NCI-H446 treated with DMSO at 0.1 percent for 48 hours (cell line): ENCODE data around the gene USP30.
"Not testable (repeated sequence)": the region's sequence is repeated elsewhere in the genome, so short reads cannot be mapped to it uniquely, and the experiment has no call there.

Source experiments
- DNase-seq: peaks from one replicate; lab custom pipeline; 2025; lab: John Stamatoyannopoulos, UW

USP30 gene

GRCh38 chr12:109052097-109052413, 321 bp upstream of the USP30 start:
- no peak for DNase-seq

DNA sequence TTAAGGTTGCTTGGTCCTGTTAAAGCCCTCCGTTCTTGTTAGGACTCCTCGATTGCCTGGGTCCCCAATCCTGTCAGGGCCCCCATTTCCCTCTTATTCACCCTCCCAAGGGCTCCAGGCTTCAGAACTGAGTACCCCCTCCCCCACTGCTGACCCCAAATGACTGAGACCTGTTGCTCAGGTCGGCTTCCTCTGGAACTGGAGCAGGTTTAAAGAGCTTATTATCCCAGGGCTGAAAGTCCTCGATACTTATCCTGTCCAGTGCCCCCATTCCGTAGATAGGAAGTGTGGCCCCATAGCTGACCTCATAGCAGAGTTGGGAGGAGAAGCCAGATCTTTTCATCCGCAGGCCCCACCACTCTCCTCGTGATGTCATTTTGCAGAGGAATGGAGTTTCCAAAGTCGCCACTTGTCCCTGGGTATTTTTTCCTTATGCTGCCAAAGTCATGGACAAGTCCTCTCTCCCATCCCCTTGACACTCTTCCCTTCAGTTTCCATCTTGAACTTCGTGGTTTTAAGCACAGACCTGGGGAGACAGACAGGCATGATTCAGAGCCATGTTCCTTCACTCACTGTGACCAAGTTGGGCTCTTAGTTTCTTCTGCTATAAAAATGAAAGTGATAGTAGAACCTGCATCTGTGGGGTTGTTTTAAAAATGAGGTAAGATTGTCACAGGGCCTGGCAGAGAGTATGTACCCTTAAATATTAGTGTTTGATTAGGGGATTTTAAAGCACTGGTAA, 1.2 kb downstream of the USP30 start:
- no peak for DNase-seq

- not testable (repeated sequence) for DNase-seq
These were observed 1.7 kb downstream of the USP30 start for GRCh38 chr12:109054124-109054513.

DNA sequence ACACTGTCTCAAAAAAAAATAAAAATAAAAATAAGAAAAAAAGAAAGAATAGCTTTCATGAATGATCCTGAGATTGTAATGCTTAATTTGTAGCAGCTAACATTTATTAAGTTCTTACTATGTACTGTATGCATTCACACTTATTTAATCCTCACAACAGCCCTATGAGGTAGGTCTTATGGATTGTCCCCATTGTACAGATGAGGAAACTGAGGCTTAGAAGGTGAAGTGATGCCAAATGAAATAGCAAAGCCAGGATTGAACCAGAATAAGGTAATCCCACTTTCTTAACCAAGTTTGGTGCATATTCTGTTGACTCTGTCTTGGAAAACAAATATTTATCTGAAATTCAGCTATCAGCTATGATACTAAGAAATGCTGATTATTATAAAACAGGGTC, 2.1 kb downstream of the USP30 start:
- DNase-seq, result no peak

DNA sequence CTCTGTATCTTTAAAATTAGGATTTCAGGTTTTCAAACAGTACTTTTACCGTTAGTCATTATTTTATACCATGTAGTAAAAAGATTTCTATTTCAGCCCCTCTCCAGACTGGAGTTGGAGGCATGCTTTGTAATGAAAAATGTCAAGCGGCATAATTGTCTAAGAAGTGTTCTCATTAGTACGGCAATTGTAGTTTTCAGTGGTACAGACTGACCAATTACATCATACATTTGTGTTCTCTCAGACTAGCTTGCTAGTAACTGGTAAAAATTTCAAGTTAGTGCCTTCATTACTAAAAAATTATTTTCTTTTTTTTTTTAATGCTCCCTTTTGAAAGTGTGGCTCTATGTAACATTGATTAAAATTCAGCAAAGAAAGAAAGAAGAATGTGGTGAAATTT, 4.5 kb downstream of the USP30 start:
- DNase-seq, result no peak

GRCh38 chr12:109057376-109057775, 5.0 kb downstream of the USP30 start:
- no peak for DNase-seq

- DNase-seq, result no peak
These were observed 6.4 kb downstream of the USP30 start for GRCh38 chr12:109058773-109059172.

GRCh38 chr12:109064143-109064542, 11.8 kb downstream of the USP30 start:
- no peak for DNase-seq

- DNase-seq, result no peak
These were observed 12.9 kb downstream of the USP30 start for GRCh38 chr12:109065154-109065852.

DNA sequence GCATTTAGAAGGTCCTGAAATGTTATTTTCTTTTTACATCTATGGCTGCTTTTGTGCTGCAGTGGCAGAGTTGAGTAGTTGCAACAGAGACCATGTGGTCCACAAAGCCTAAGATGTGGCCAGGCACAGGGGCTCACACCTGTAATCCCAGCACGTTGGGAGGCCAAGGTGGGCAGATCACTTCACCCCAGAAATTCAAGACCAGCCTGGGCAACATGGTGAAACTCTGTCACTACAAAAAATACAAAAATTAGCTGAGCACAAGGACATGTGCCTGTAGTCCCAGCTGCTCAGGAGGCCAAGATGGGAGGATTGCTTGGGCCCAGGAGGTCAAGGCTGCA, 13.4 kb downstream of the USP30 start:
- no peak for DNase-seq

- no peak for DNase-seq
These were observed 17.2 kb downstream of the USP30 start for GRCh38 chr12:109069307-109070271.

- DNase-seq, result no peak
These were observed 22.5 kb downstream of the USP30 start for GRCh38 chr12:109074866-109075265.

GRCh38 chr12:109082751-109083150, 30.4 kb downstream of the USP30 start:
- DNase-seq, result no peak

DNA sequence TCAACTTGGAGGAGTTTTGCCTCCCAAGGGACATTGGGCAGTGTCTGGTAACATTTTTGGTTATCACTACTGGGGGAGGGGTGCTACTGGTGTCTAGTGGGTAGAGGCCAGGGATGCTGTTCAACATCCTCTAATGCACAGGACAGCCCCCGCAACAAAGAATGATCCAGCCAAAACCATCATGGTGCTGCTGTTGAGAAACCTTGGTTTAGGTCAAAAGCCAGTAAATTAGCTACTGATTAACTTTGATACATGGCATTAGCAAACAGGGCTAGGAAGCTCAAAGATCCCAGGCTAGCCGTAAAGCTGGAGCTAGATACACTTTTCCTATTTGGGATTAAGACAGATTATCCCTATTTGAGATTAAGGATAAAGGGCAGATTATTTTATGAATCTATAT, 32.0 kb downstream of the USP30 start:
- no peak for DNase-seq

DNA sequence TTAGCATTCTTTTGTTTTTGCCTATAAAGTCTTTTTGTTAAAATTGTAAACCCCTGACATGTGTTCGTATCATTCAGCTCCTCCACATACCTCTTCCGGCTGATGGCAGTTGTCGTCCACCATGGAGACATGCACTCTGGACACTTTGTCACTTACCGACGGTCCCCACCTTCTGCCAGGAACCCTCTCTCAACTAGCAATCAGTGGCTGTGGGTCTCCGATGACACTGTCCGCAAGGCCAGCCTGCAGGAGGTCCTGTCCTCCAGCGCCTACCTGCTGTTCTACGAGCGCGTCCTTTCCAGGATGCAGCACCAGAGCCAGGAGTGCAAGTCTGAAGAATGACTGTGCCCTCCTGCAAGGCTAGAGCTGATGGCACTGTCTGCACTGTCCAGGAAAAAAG, 33.2 kb downstream of the USP30 start:
- no peak for DNase-seq

GRCh38 chr12:109087250-109087649, 34.9 kb downstream of the USP30 start:
- no peak for DNase-seq

DNA sequence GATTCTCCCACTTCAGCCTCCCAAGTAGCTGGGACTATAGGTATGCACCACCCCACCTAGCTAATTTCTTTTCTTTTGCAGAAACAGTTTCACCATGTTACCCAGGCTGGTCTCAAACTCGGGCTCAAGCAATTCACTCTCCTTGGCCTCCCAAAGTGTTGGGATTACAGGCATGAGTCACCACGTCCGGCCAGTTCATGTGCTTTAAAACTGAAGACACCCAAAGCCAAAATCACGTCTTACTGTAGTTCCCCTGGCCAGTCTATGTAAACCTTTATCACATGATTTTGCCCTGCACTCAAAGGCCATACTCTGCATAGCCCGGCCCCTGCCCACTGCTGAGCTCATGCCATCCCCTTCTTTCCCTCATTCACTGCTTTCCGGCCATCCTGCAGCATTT, 36.4 kb downstream of the USP30 start:
- no peak for DNase-seq

DNA sequence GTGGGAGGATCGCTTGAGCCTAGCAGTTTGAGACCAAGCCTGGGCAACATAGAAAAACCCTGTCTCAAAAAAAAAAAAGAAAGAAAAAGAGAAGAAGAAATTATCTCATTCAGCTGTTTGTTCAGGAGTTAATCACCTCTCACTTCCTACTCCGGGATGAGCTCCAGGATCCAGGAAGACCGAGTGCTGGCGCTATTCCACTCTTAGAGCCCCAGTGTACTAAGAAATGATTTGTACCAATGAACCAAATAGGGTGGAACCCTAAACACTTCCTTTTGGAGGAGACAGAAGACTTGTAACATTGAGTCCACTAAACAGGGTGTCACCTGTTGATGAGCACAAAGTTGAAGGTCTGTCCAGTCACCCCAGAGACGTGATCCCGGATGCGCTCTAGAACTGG, 37.3 kb downstream of the USP30 start:
- DNase-seq, result no peak

DNA sequence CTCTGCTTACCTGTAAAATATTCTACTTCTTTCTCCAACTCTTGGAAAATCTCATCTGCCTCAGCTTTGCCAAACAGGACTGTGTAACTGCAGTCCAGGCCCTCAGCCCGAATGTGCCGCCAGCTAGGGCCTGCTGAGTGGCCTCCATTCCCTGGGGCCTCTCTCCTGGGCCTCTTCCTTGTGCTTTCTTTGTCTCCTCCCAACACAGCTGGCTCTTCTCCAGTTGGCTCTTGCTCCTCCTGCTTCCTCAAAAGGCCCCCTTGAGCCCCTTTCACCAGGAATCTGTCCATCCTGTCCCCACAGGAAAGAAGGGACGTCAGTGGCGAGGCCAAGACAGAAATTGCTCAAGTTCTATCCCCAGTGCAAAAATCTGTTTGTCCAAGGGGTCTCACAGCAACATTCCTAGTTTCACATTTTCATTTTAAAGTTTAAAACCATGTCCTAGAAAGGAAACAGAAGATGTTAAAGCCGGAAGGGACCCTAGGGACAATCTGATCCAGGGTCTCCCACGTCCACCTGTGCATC, 40.2 kb downstream of the USP30 start:
- DNase-seq, result peak; percentile 2

DNA sequence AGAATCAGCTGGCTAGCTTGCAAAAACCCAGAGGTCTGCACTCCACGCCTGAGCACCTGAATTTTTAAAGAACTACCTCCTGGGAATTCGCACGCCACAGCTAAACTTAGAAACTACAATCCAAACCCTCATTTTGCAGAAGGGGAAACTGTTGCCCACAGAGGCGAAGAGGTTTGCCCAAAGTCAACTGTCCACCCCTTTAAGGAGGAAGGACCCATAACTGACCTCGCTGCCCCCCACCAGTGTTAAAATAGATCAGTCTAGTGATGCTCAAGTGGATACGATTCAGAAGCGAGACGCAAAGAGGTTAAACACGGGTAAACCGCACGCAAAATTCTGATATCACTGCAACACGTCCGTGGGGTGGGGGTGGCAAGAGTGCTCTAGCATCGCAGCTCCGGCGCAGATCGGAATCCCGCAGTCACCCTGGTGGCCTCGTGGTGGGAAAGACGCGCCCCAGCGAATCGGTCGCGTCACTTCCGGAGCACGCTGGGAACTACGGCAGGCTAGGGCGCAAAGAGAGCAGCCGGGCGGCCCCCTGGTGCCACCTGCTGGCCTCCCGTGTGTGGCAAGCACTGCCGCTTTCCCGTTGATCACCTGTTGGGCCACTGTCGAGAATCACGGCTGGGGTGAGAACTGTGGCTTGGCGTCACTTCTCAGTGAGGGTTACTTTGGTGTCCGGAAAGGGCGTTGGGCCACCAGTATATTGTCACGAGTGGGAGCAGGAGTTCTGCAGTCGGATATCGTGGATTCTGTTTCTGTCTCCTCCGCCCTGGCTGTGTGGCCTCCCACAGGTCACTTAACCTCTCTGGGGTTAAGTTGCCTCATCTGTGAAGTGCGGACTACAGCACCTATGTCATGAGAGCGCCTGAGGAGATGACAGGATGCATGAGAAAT, 40.9 kb downstream of the USP30 start, which contains the start of gene ALKBH2:
TSS of gene ALKBH2 (minus strand) at position 451 of the 897 bp plus-strand sequence. CDS start 686 bp downstream, outside the sequence.
- DNase-seq, result peak; percentile 77

- DNase-seq, result no peak
These were observed 44.7 kb downstream of the USP30 start for GRCh38 chr12:109097140-109097434.
